ENCODE measurements around the gene CNOT10.

GRCh38 chr3:32794487-32795308, 109.7 kb downstream of the CNOT10 start:
- TF ChIP-seq CTCF (IDR thresholded peaks at IDR 0.05; ENCODE audit: low read depth, low read length) (no peak), POLR2A (IDR thresholded peaks at IDR 0.05; ENCODE audit: extremely low read depth, insufficient read length) (no peak)

Measured in NB4 (cell line).